Measurements from ENCODE around the gene MRPS18A. TPM values are rescaled to one million over a fixed set of nuclear protein-coding genes. Genes with fewer than 3 reads are reported as not detected.

MRPS18A gene
- total and polyA plus RNA-seq, 9 of the 15 experiments (the other 6 are each of a cell fraction or from before 2014, with no cell fraction given) = 87.5 to 243 (median 125) TPM

GRCh38 chr6:43630980-43631619 lies 56.5 kb downstream of the MRPS18A start (continued):
- TF ChIP-seq SRSF9 (IDR thresholded peaks at IDR 0.05; ENCODE audit: borderline replicate concordance, low read depth, low read length) (no peak), ZNF639 (CRISPR knock-in tag; conservative IDR thresholded peaks at IDR 0.05 in 1 of 2, IDR thresholded peaks at IDR 0.05 in 1 of 2) (peak in 1 of 2 experiments; percentile 88; a peak in 2 of 4 replicates), MEF2A (IDR thresholded peaks at IDR 0.05; ENCODE audit: control insufficient read depth, low read depth, low read length) (no peak; the same call in 1 of the 2 replicates), ZBTB8A (IDR thresholded peaks at IDR 0.05; ENCODE audit: partially characterized antibody) (no peak), ZNF143 (CRISPR knock-in tag; IDR thresholded peaks at IDR 0.05) (peak; percentile 41; the same call in 1 of the 2 replicates), PRDM10 (IDR thresholded peaks at IDR 0.05; ENCODE audit: partially characterized antibody) (no peak), PHF20 (IDR thresholded peaks at IDR 0.05; ENCODE audit: partially characterized antibody) (no peak), NUFIP1 (IDR thresholded peaks at IDR 0.05; ENCODE audit: partially characterized antibody) (no peak), IRF1 (CRISPR knock-in tag; IDR thresholded peaks at IDR 0.05; ENCODE audit: borderline replicate concordance) (no peak), ZHX1 (conservative IDR thresholded peaks at IDR 0.05; ENCODE audit: low read length) (no peak), KDM4B (IDR thresholded peaks at IDR 0.05; ENCODE audit: borderline replicate concordance in 2 of 2, low read depth in 1 of 2) (no peak), ZC3H4 (CRISPR knock-in tag; IDR thresholded peaks at IDR 0.05; ENCODE audit: borderline replicate concordance) (no peak), ZNF707 (CRISPR knock-in tag; conservative IDR thresholded peaks at IDR 0.05) (peak; percentile 62), SAP30 (IDR thresholded peaks at IDR 0.05; ENCODE audit: borderline replicate concordance, insufficient read depth, low read depth, low read length, poor library complexity, severe bottlenecking) (no peak), SP2 (IDR thresholded peaks at IDR 0.05; ENCODE audit: extremely low read depth, low read depth, low read length, poor library complexity, severe bottlenecking) (no peak), TCFL5 (CRISPR knock-in tag; conservative IDR thresholded peaks at IDR 0.05) (no peak), FOXA1 (IDR thresholded peaks at IDR 0.05; ENCODE audit: borderline replicate concordance) (no peak)
